Upper lobe of right lung (tissue), 1 donor: ENCODE data around the gene AXIN2. TPM values are rescaled to one million over a fixed set of nuclear protein-coding genes. Genes with fewer than 3 reads are reported as not detected.

Experiments
- ATAC-seq: fragments of 200-7000 bp; cut with Tn5 transposase; one replicate; pipeline ENCODE4 v1.9.1; 2020; ENCODE audit warnings: mild to moderate bottlenecking, moderate library complexity
- DNase-seq: peaks from one replicate; pipeline ENCODE4 v3.0.0-alpha.2; 2020
- H3K27ac ChIP-seq: fragments of 200-600 bp; one replicate; pipeline ENCODE4 v1.8.0; 2022
- H3K27me3 ChIP-seq: fragments of 200-600 bp; one replicate; pipeline ENCODE4 v1.8.0; 2022; ENCODE audit warnings: mild to moderate bottlenecking
- H3K36me3 ChIP-seq: fragments of 200-600 bp; one replicate; pipeline ENCODE4 v1.8.0; 2022
- H3K4me1 ChIP-seq: fragments of 200-600 bp; one replicate; pipeline ENCODE4 v1.8.0; 2022
- H3K4me3 ChIP-seq: fragments of 200-600 bp; one replicate; pipeline ENCODE4 v1.8.0; 2022; ENCODE audit warnings: mild to moderate bottlenecking
- H3K9me3 ChIP-seq: fragments of 200-600 bp; one replicate; pipeline ENCODE4 v1.8.0; 2022
- CTCF ChIP-seq: fragments of 200-600 bp; IDR thresholded peaks from one replicate; pipeline ENCODE4 v1.8.0; 2022; ENCODE audit warnings: antibody characterized with exemption
- intact Hi-C: fragments of 100-400 bp; cut with DNase I; formaldehyde crosslinking; loops from one replicate; pipeline ENCODE4 v1.11.0; 2022
- total RNA-seq: library from RNA; stranded (reverse); fragmentation: NEBNext Ultra II Directional; extraction: Animal tissue kit (Norgen Biotek cat#: 25700); gene quantifications from one replicate; pipeline ENCODE4 v1.2.1, GENCODE V29; 2021
- donor health status: DM: no; HTN: yes; CAD: no; lungs with severe emphysema.

Gene AXIN2
- total RNA-seq, 1 donor from 2014 or later: 63.6 TPM

GRCh38 chr17:65539630-65540266, 21.7 kb downstream of the AXIN2 start:
- Histone ChIP-seq H3K9me3 (no peaks in the 10 kb centered on the region), H3K27me3 (no peaks in the 10 kb centered on the region), H3K4me3 (no peak overlapping the region), H3K36me3 (peaks cover 61% of the 10 kb centered on the region), H3K27ac (no peak overlapping the region), H3K4me1 (peaks cover 22% of the 10 kb centered on the region)
- intact Hi-C loops: no loop called here
- ATAC-seq (no peak), DNase-seq (no peak)
- TF ChIP-seq CTCF: no peak

- H3K27ac ChIP-seq: no peak overlapping the region
- no peak for DNase-seq
- H3K36me3 ChIP-seq: peaks cover 69% of the 10 kb centered on the region
- peaks cover 29% of the 10 kb centered on the region for H3K4me1 ChIP-seq
- H3K27me3 ChIP-seq: no peaks in the 10 kb centered on the region
- H3K4me3 ChIP-seq: no peak overlapping the region
- intact Hi-C loops: no loop called here
- no peak for TF ChIP-seq CTCF
- H3K9me3 ChIP-seq: no peaks in the 10 kb centered on the region
- ATAC-seq: no peak
These were observed 22.5 kb downstream of the AXIN2 start for GRCh38 chr17:65538675-65539529.

GRCh38 chr17:65537845-65538674, 23.4 kb downstream of the AXIN2 start:
- intact Hi-C loops: no loop called here
- H3K4me1 ChIP-seq: peaks cover 29% of the 10 kb centered on the region
- TF ChIP-seq CTCF: no peak
- ATAC-seq (peak; percentile 13), DNase-seq (no peak)
- H3K9me3 ChIP-seq: no peaks in the 10 kb centered on the region
- H3K27ac ChIP-seq: no peak overlapping the region
- peaks cover 78% of the 10 kb centered on the region for H3K36me3 ChIP-seq
- no peak overlapping the region for H3K4me3 ChIP-seq
- H3K27me3 ChIP-seq: no peaks in the 10 kb centered on the region

GRCh38 chr17:65537343-65537844, 24.1 kb downstream of the AXIN2 start:
- no peak for DNase-seq
- no peaks in the 10 kb centered on the region for H3K9me3 ChIP-seq
- peaks cover 29% of the 10 kb centered on the region for H3K4me1 ChIP-seq
- H3K27me3 ChIP-seq: no peaks in the 10 kb centered on the region
- TF ChIP-seq CTCF: no peak
- ATAC-seq: no peak
- no peak overlapping the region for H3K27ac ChIP-seq
- H3K36me3 ChIP-seq: peaks cover 83% of the 10 kb centered on the region
- intact Hi-C loops: no loop called here
- H3K4me3 ChIP-seq: no peak overlapping the region

GRCh38 chr17:65536573-65537342, 24.7 kb downstream of the AXIN2 start:
- H3K4me3 ChIP-seq: no peak overlapping the region
- ATAC-seq (no peak), DNase-seq (no peak)
- no peak overlapping the region for H3K27ac ChIP-seq
- TF ChIP-seq CTCF: no peak
- no peaks in the 10 kb centered on the region for H3K9me3 ChIP-seq
- H3K4me1 ChIP-seq: peaks cover 31% of the 10 kb centered on the region
- intact Hi-C loops: no loop called here
- H3K27me3 ChIP-seq: no peaks in the 10 kb centered on the region
- H3K36me3 ChIP-seq: peaks cover 87% of the 10 kb centered on the region
